GM12873 (cell line): Measurements from ENCODE around the gene AIMP2.

Experiments used
- CTCF ChIP-seq: IDR thresholded peaks from 2 replicates; pipeline ENCODE4 v1.5.1; 2012; ENCODE audit warnings: low read depth, mild to moderate bottlenecking, moderate library complexity, low read length, control low read depth; ENCODE audit not compliant: insufficient read depth; ENCODE audit errors: missing control alignments

AIMP2 gene

GRCh38 chr7:6026820-6027311 lies 17.8 kb downstream of the AIMP2 start:
- TF ChIP-seq CTCF, result no peak

GRCh38 chr7:6027806-6028365 lies 18.8 kb downstream of the AIMP2 start:
- no peak for TF ChIP-seq CTCF

- no peak for TF ChIP-seq CTCF
Observed at GRCh38 chr7:6028563-6028962, 19.5 kb downstream of the AIMP2 start.

GRCh38 chr7:6030988-6031387 lies 21.9 kb downstream of the AIMP2 start, which contains the start of gene ANKRD61:
Gene ANKRD61 (plus strand): TSS chr7:6031376. CDS start chr7:6031376, 0 bp downstream.
- TF ChIP-seq CTCF, result no peak

- TF ChIP-seq CTCF, result no peak
Observed at GRCh38 chr7:6031567-6031966, 22.5 kb downstream of the AIMP2 start.

- no peak for TF ChIP-seq CTCF
Observed at GRCh38 chr7:6032167-6032566, 23.1 kb downstream of the AIMP2 start.

- TF ChIP-seq CTCF, result no peak
Observed at GRCh38 chr7:6032641-6033040, 23.6 kb downstream of the AIMP2 start.
